ENCODE data around the gene NARF.
"Not testable (repeated sequence)": the region's sequence is repeated elsewhere in the genome, so short reads cannot be mapped to it uniquely, and the experiment has no call there.

Gene NARF

GRCh38 chr17:82458179-82458884 lies at the start of gene NARF:
NARF (plus strand) TSS chr17:82458741; CDS start chr17:82458804, 63 bp downstream.
- DNase-seq (ENCODE audit: insufficient read length, low spot score) (peak; percentile 100), FAIRE-seq (no peak)
- peak; percentile 75 for TF ChIP-seq POLR2A (IDR thresholded peaks at IDR 0.05; ENCODE audit: low read depth, low read length)

GRCh38 chr17:82408938-82409318 lies 49.6 kb upstream of the NARF start:
- DNase-seq (ENCODE audit: insufficient read length, low spot score) (no peak), FAIRE-seq (no peak)
- TF ChIP-seq POLR2A (IDR thresholded peaks at IDR 0.05; ENCODE audit: low read depth, low read length) = no peak

GRCh38 chr17:82410014-82410716 lies 48.4 kb upstream of the NARF start:
- FAIRE-seq (no peak), DNase-seq (ENCODE audit: insufficient read length, low spot score) (no peak)
- TF ChIP-seq POLR2A (IDR thresholded peaks at IDR 0.05; ENCODE audit: low read depth, low read length) = no peak

GRCh38 chr17:82411396-82412053 lies 47.0 kb upstream of the NARF start:
- no peak for TF ChIP-seq POLR2A (IDR thresholded peaks at IDR 0.05; ENCODE audit: low read depth, low read length)
- DNase-seq (ENCODE audit: insufficient read length, low spot score) (no peak), FAIRE-seq (no peak)

GRCh38 chr17:82412081-82412480 lies 46.5 kb upstream of the NARF start:
- DNase-seq (ENCODE audit: insufficient read length, low spot score); FAIRE-seq: not testable (repeated sequence)

- FAIRE-seq = no peak
- TF ChIP-seq POLR2A (IDR thresholded peaks at IDR 0.05; ENCODE audit: low read depth, low read length) = no peak
- no peak for DNase-seq (ENCODE audit: insufficient read length, low spot score)
Observed at GRCh38 chr17:82412535-82413520, 45.7 kb upstream of the NARF start.

GRCh38 chr17:82414548-82415281 lies 43.8 kb upstream of the NARF start:
- no peak for TF ChIP-seq POLR2A (IDR thresholded peaks at IDR 0.05; ENCODE audit: low read depth, low read length)
- FAIRE-seq = no peak
- DNase-seq (ENCODE audit: insufficient read length, low spot score) = peak; percentile 67

GRCh38 chr17:82415336-82415735 lies 43.2 kb upstream of the NARF start:
- DNase-seq (ENCODE audit: insufficient read length, low spot score) = no peak
- TF ChIP-seq POLR2A (IDR thresholded peaks at IDR 0.05; ENCODE audit: low read depth, low read length) = no peak
- FAIRE-seq = no peak

GRCh38 chr17:82415786-82416185 lies 42.8 kb upstream of the NARF start:
- FAIRE-seq (no peak), DNase-seq (ENCODE audit: insufficient read length, low spot score) (no peak)
- no peak for TF ChIP-seq POLR2A (IDR thresholded peaks at IDR 0.05; ENCODE audit: low read depth, low read length)

- TF ChIP-seq POLR2A (IDR thresholded peaks at IDR 0.05; ENCODE audit: low read depth, low read length) = no peak
- DNase-seq (ENCODE audit: insufficient read length, low spot score) = no peak
- no peak for FAIRE-seq
Observed at GRCh38 chr17:82416264-82416663, 42.3 kb upstream of the NARF start.

GRCh38 chr17:82416771-82417170 lies 41.8 kb upstream of the NARF start:
- FAIRE-seq = no peak
- DNase-seq (ENCODE audit: insufficient read length, low spot score) = no peak
- no peak for TF ChIP-seq POLR2A (IDR thresholded peaks at IDR 0.05; ENCODE audit: low read depth, low read length)

- TF ChIP-seq POLR2A (IDR thresholded peaks at IDR 0.05; ENCODE audit: low read depth, low read length) = peak; percentile 87
- DNase-seq (ENCODE audit: insufficient read length, low spot score) (peak; percentile 82), FAIRE-seq (no peak)
Observed at GRCh38 chr17:82418001-82418986, 40.2 kb upstream of the NARF start, which contains the start of the genes HEXD and OGFOD3. HEXD (plus strand) TSS chr17:82418347; CDS start chr17:82419800, 1,453 bp downstream. OGFOD3 (minus strand) TSS chr17:82418586; CDS start chr17:82418485, 101 bp downstream.
